Activated gamma-delta T cell (primary cell): Measurements from ENCODE around the gene SMIM34.
"Not testable (repeated sequence)": the region's sequence is repeated elsewhere in the genome, so short reads cannot be mapped to it uniquely, and the experiment has no call there.

ENCODE experiments used
- DNase-seq: peaks from one replicate; lab custom pipeline; 2025; lab: John Stamatoyannopoulos, UW
- total RNA-seq, 2 donors: gene quantifications; one replicate each; lab custom pipeline; 2026; lab: John Stamatoyannopoulos, UW

SMIM34 gene
- total RNA-seq = 0 reads per million in 2 donors

- DNase-seq = not testable (repeated sequence)
These were observed at the start of gene SMIM34 for GRCh38 chr21:34423805-34424204. SMIM34 (minus strand) TSS chr21:34423951; CDS start chr21:34423839, 112 bp downstream.

- not testable (repeated sequence) for DNase-seq
These were observed 43.6 kb upstream of the SMIM34 start for GRCh38 chr21:34467333-34467732.

GRCh38 chr21:34459426-34459825, 35.7 kb upstream of the SMIM34 start:
- DNase-seq = not testable (repeated sequence)

GRCh38 chr21:34458266-34458665, 34.5 kb upstream of the SMIM34 start:
- DNase-seq = not testable (repeated sequence)

GRCh38 chr21:34456180-34456579, 32.4 kb upstream of the SMIM34 start:
- not testable (repeated sequence) for DNase-seq

GRCh38 chr21:34455628-34456027, 31.9 kb upstream of the SMIM34 start:
- DNase-seq = not testable (repeated sequence)

GRCh38 chr21:34447018-34447417, 23.3 kb upstream of the SMIM34 start:
- not testable (repeated sequence) for DNase-seq

GRCh38 chr21:34443486-34443885, 19.7 kb upstream of the SMIM34 start:
- DNase-seq = not testable (repeated sequence)

GRCh38 chr21:34429710-34430109, 6.0 kb upstream of the SMIM34 start:
- not testable (repeated sequence) for DNase-seq

GRCh38 chr21:34428441-34428840, 4.7 kb upstream of the SMIM34 start:
- DNase-seq = not testable (repeated sequence)

GRCh38 chr21:34427339-34427738, 3.6 kb upstream of the SMIM34 start:
- DNase-seq = not testable (repeated sequence)

GRCh38 chr21:34417448-34418077, 6.2 kb downstream of the SMIM34 start:
- not testable (repeated sequence) for DNase-seq

GRCh38 chr21:34407294-34407693, 16.5 kb downstream of the SMIM34 start:
- not testable (repeated sequence) for DNase-seq

GRCh38 chr21:34406676-34407075, 17.1 kb downstream of the SMIM34 start:
- not testable (repeated sequence) for DNase-seq

GRCh38 chr21:34406102-34406501, 17.6 kb downstream of the SMIM34 start:
- not testable (repeated sequence) for DNase-seq

GRCh38 chr21:34405686-34406085, 18.1 kb downstream of the SMIM34 start:
- DNase-seq = not testable (repeated sequence)

- not testable (repeated sequence) for DNase-seq
These were observed 19.0 kb downstream of the SMIM34 start for GRCh38 chr21:34404742-34405141.

GRCh38 chr21:34400522-34400921, 23.2 kb downstream of the SMIM34 start:
- not testable (repeated sequence) for DNase-seq

- DNase-seq = not testable (repeated sequence)
These were observed 39.9 kb downstream of the SMIM34 start for GRCh38 chr21:34383724-34384415.

- not testable (repeated sequence) for DNase-seq
These were observed 40.6 kb downstream of the SMIM34 start for GRCh38 chr21:34383138-34383537.

- DNase-seq = not testable (repeated sequence)
These were observed 48.2 kb downstream of the SMIM34 start for GRCh38 chr21:34375619-34375972.

GRCh38 chr21:34374940-34375618, 48.7 kb downstream of the SMIM34 start, which contains the start of gene SMIM11:
SMIM11 (plus strand) TSS chr21:34375507; CDS start chr21:34379505, 3,998 bp downstream.
- not testable (repeated sequence) for DNase-seq
